K562 (cell line): Measurements from ENCODE around the gene ATXN1. TPM values are rescaled to one million over a fixed set of nuclear protein-coding genes. Genes with fewer than 3 reads are reported as not detected.

Source experiments
- ATAC-seq: fragments of 200-7000 bp; cut with Tn5 transposase; 3 replicates; pipeline ENCODE4 v1.9.1; 2020; ENCODE audit warnings: moderate library complexity
- BruUV-seq: library from RNA; stranded (reverse); fragments of 400-500 nt; replicated peaks from 2 replicates; lab custom pipeline; 2021; lab: Mats Ljungman, UMichigan
- CTCF ChIA-PET: fragments of 300-600 bp; formaldehyde crosslinking; extraction: SDS; loops from one replicate; lab custom pipeline; 2021; ENCODE audit warnings: low intra/inter-chr PET ratio; lab: Yijun Ruan, JAX
- POLR2A ChIA-PET: fragments of 300-600, 350-650 bp; sonication (Branson Sonifier 250); formaldehyde crosslinking; extraction: SDS; loops from one replicate; lab custom pipeline; 2021; ENCODE audit warnings: antibody characterized with exemption, inconsistent platforms; lab: Yijun Ruan, JAX
- DNase-seq, 4 experiments: peaks; one replicate each; pipeline versions ENCODE4 v3.0.0 to v3.0.0-alpha.2; 2011 to 2018; ENCODE audit warnings: low spot score in 3 of 4, mixed read lengths in 3 of 4; ENCODE audit errors: extremely low read depth in 1 of 4
- FAIRE-seq: peaks from 2 replicates; lab custom pipeline; 2011; peaks lifted over from hg19 to GRCh38; lab: Jason Lieb, UNC
- H2AFZ ChIP-seq: 2 replicates; pipeline ENCODE4 v1.6.0; 2011; ENCODE audit warnings: low read depth, low read length, control low read depth, inconsistent platforms
- H3K27ac ChIP-seq: fragments of 200-600 bp; 3 replicates; pipeline ENCODE4 v1.8.0; 2011; ENCODE audit warnings: low read depth, mild to moderate bottlenecking, control low read depth, inconsistent platforms, low read length, moderate library complexity, mixed read lengths; ENCODE audit errors: extremely low read depth
- H3K27me3 ChIP-seq, 2 experiments: fragments of 300-600 bp in 1 of 2; 2 replicates in 1 of 2; 3 replicates in 1 of 2; pipeline versions ENCODE4 v1.6.0 to v1.8.0; 2011; ENCODE audit warnings: inconsistent platforms in 2 of 2, low read length in 2 of 2, mild to moderate bottlenecking in 1 of 2, mixed read lengths in 1 of 2, moderate library complexity in 1 of 2; ENCODE audit not compliant: control insufficient read depth in 2 of 2, insufficient read depth in 2 of 2
- H3K36me3 ChIP-seq: fragments of 300-600 bp; 3 replicates; pipeline ENCODE4 v1.8.0; 2011; ENCODE audit warnings: mild to moderate bottlenecking, low read length, inconsistent platforms; ENCODE audit not compliant: control insufficient read depth, insufficient read depth
- H3K4me1 ChIP-seq, 2 experiments: fragments of 200-600 bp in 1 of 2; replicated peaks in 1 of 2; 2 replicates in 1 of 2; 3 replicates in 1 of 2; pipeline versions ENCODE4 v1.5.1 to v1.8.0; 2011; ENCODE audit warnings: inconsistent platforms in 2 of 2, low read length in 2 of 2, mild to moderate bottlenecking in 1 of 2, mixed read lengths in 1 of 2, moderate library complexity in 1 of 2; ENCODE audit not compliant: control insufficient read depth in 2 of 2, insufficient read depth in 2 of 2
- H3K4me2 ChIP-seq: 2 replicates; pipeline ENCODE4 v1.6.1; 2011; ENCODE audit warnings: low read length, control low read depth, inconsistent platforms, mixed read lengths; ENCODE audit not compliant: insufficient read depth
- H3K4me3 ChIP-seq: fragments of 200-600 bp; sonication (generic), shearing (Covaris generic); 2 replicates; pipeline ENCODE4 v1.5.1; 2016; ENCODE audit warnings: control low read depth, inconsistent platforms
- H3K79me2 ChIP-seq: fragments of 200-600 bp; 3 replicates; pipeline ENCODE4 v1.8.0; 2011; ENCODE audit warnings: low read length, inconsistent platforms; ENCODE audit not compliant: control insufficient read depth, insufficient read depth
- H3K9ac ChIP-seq, 2 experiments: 2 replicates each; pipeline versions ENCODE4 v1.6.0 to v1.6.1; 2011; ENCODE audit warnings: low read depth in 2 of 2, low read length in 2 of 2, control low read depth in 1 of 2, inconsistent platforms in 1 of 2, mild to moderate bottlenecking in 1 of 2, mixed read lengths in 1 of 2; ENCODE audit not compliant: insufficient read depth in 1 of 2
- H3K9me1 ChIP-seq: one replicate; pipeline ENCODE4 v1.6.0; 2011; ENCODE audit warnings: inconsistent platforms, mild to moderate bottlenecking, low read length, moderate library complexity; ENCODE audit not compliant: control insufficient read depth, insufficient read depth
- H3K9me3 ChIP-seq: replicated peaks from 2 replicates; pipeline ENCODE4 v1.5.1; 2011; ENCODE audit warnings: low read depth, low read length, inconsistent platforms; ENCODE audit not compliant: control insufficient read depth, insufficient read depth
- H4K20me1 ChIP-seq: replicated peaks from 2 replicates; pipeline ENCODE4 v1.6.1; 2011; ENCODE audit warnings: low read length, inconsistent platforms, mixed read lengths; ENCODE audit not compliant: control insufficient read depth, insufficient read depth
- CHCHD3 ChIP-seq: fragments of 250-450 bp; sonication (Bioruptor Pico); IDR thresholded peaks from 2 replicates; pipeline ENCODE4 v2.1.2; 2022; ENCODE audit warnings: mild to moderate bottlenecking
- ETV5 ChIP-seq: sonication (generic); formaldehyde crosslinking; IDR thresholded peaks from 2 replicates; pipeline ENCODE4 v1.4.0; 2020; ENCODE audit warnings: low read depth, mild to moderate bottlenecking, missing genetic modification reagents
- MNT ChIP-seq, 2 experiments: fragments of 450-650 bp; conservative IDR thresholded peaks; 2 replicates each; pipeline ENCODE4 v1.6.1; 2017; ENCODE audit warnings: mild to moderate bottlenecking in 2 of 2, moderate library complexity in 2 of 2
- RHOXF2B ChIP-seq: fragments of 250-450 bp; sonication (Bioruptor Pico); conservative IDR thresholded peaks from 2 replicates; pipeline ENCODE4 v1.5.1; 2021
- SNIP1 ChIP-seq: fragments of 450-650 bp; IDR thresholded peaks from 2 replicates; pipeline ENCODE4 v1.7.1; 2017; ENCODE audit warnings: low read depth, mild to moderate bottlenecking
- WGBS: fragments of 100-300 bp; shearing (Covaris generic); methylation state at CpG from one replicate; pipeline ENCODE4 v1.1.6; 2016; ENCODE audit warnings: low coverage, mixed read lengths; ENCODE audit not compliant: insufficient coverage; ENCODE audit errors: missing lambda C conversion rate; 5-methylcytosine and 5-hydroxymethylcytosine counted together
- in situ Hi-C: fragments of 300-500 bp; cut with MboI; formaldehyde crosslinking; loops from 4 replicates; pipeline ENCODE4 v1.15.0; 2018; ENCODE audit warnings: inconsistent platforms, mixed read lengths
- intact Hi-C: fragments of 100-400 bp; cut with micrococcal nuclease; formaldehyde crosslinking; loops from 2 replicates; pipeline ENCODE4 v1.14.2; 2022
- polyA plus RNA-seq, 8 experiments: library from polyadenylated mRNA; depleted of rRNA in 4 of 8; stranded (reverse) in 5 of 8; unstranded in 3 of 8; fragments of >200 nt; fragmentation: Nextera tagmentation in 2 of 8; fragmentation: Illumina TruSeq in 1 of 8; extraction: Ambion mirVana in 2 of 8; extraction: Trizol in 1 of 8; gene quantifications; 2 replicates each; pipeline versions ENCODE4 v1.2.1 to v1.2.3, GENCODE V29; 2011 to 2014; ENCODE audit warnings: inconsistent platforms in 1 of 8, missing spikeins in 1 of 8
- total RNA-seq, 7 experiments: library from RNA; depleted of rRNA in 6 of 7; stranded (reverse); fragments of >200 nt in 6 of 7; fragmentation: Illumina TruSeq in 2 of 7; extraction: Trizol in 2 of 7; gene quantifications; 2 replicates each; pipeline versions ENCODE4 v1.2.1 to v1.2.3, GENCODE V29; 2011 to 2021; ENCODE audit warnings: low replicate concordance in 1 of 7

ATXN1 gene
- total and polyA plus RNA-seq, 9 of the 15 experiments (the other 6 are each of a cell fraction or from before 2014, with no cell fraction given) = under 0.01 to 1.2 (median 0.58) TPM

- TF ChIP-seq RHOXF2B (CRISPR knock-in tag) (no peak), MNT (conservative IDR thresholded peaks at IDR 0.05) (no peak), ETV5 (no peak), SNIP1 (no peak), CHCHD3 (CRISPR knock-in tag) (no peak)
- TF ChIP-seq, all 486 proteins: peak for 0
- POLR2A ChIA-PET = interaction anchor here (0.7 kb wide), 1 partner anchor 16 kb away, joined by 3 read pairs; no protein-coding TSS in a partner anchor
- FAIRE-seq = no peak
Observed at GRCh38 chr6:16361121-16361520, 400.1 kb downstream of the ATXN1 start.

More at GRCh38 chr6:16361121-16361520, 400.1 kb downstream of the ATXN1 start:
- H3K4me3 ChIP-seq = no peak overlapping the region
- 2% methylated on average over 4 of the region's 4 CpGs for WGBS
- no peak overlapping the region for H2AFZ ChIP-seq
- no peak overlapping the region for H3K4me2 ChIP-seq
- peaks cover 56 to 57% of the 10 kb centered on the region in 2 experiments for H3K27me3 ChIP-seq
- H3K79me2 ChIP-seq = no peaks in the 10 kb centered on the region
- H3K27ac ChIP-seq = no peak overlapping the region
- BruUV-seq = no TSS peak
- in situ Hi-C loops = no loop called here
- peaks cover 0 to 7% of the 10 kb centered on the region in 2 experiments; a peak in 1 of 5 replicates for H3K4me1 ChIP-seq
- H3K9ac ChIP-seq = no peak overlapping the region
- H3K36me3 ChIP-seq = no peaks in the 10 kb centered on the region
- H4K20me1 ChIP-seq = no peaks in the 10 kb centered on the region
- H3K9me3 ChIP-seq = no peaks in the 10 kb centered on the region
- CTCF ChIA-PET = no interaction called here
- no peaks in the 10 kb centered on the region for H3K9me1 ChIP-seq
- DNase-seq (no peak), ATAC-seq (no peak)
- intact Hi-C loops = no loop called here
